ENCODE measurements around the gene ACKR2.
"Not testable (repeated sequence)": the region's sequence is repeated elsewhere in the genome, so short reads cannot be mapped to it uniquely, and the experiment has no call there.

The ACKR2 gene

DNA sequence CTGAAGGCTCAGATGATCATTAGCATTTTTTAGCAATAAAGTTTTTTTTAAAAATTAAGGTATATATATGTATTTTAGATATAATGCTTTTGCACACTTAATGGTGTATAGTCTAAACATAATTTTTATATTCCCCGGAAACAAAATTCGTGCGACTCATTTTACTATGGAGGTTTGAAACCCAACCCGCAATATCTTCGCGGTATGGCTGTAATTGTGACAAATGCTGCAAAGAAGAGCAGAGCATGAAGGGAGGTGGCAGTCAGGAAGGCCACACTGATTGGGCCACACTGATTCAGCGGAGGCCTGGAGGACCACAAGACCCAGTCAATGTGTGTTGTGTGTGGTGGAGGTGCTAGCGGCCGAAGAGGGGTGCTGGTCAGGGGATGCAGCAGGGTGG, 70.9 kb downstream of the ACKR2 start:
- H3K4me3 ChIP-seq (ENCODE audit: low read depth, low read length), result peak overlapping the region; percentile 60
- no peak for DNase-seq (ENCODE audit: low read depth)

DNA sequence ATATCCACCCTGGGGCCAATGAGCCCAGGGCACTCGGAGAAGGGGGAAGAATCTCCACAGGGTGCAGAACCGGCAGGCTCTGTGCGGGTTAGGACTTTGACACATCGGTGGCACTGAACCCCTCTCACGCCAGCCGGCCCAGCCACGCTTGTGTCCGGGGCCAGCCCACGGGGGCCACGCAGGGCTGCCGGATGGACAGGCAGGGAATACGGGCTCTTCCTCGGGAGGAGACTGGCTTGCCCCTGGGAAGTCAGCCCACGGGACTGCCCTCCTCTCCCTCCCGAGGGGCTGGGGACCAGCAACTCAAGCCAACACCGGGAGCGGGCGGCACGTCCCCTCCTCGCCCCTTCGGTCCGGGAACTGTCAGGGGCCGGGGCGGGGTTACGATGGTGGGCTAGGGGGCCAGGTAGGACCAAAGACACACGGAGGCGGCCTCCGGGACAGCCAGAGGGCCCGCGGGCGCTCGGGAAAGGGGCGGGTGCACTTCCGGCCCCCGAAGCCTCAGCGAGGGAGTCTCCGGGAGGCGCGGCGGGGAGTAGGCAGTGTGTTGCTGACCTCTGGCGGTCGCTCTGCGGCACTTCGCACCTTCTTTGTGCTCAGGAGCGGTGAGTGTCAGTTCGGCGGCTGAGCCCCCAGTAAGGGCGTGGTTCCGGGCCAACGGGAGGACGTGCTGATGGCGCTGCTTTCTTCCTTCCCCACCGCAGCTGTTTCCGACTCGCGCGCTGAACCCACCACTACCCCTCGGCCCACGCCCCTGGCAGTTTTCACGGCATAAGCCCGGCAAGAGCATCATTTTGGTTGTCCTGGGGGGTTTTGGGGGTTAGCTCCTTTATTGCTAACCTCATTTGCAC, 71.6 kb downstream of the ACKR2 start:
- H3K4me3 ChIP-seq (ENCODE audit: low read depth, low read length), result peak overlapping the region; percentile 60
- DNase-seq (ENCODE audit: low read depth), result peak; percentile 27

DNA sequence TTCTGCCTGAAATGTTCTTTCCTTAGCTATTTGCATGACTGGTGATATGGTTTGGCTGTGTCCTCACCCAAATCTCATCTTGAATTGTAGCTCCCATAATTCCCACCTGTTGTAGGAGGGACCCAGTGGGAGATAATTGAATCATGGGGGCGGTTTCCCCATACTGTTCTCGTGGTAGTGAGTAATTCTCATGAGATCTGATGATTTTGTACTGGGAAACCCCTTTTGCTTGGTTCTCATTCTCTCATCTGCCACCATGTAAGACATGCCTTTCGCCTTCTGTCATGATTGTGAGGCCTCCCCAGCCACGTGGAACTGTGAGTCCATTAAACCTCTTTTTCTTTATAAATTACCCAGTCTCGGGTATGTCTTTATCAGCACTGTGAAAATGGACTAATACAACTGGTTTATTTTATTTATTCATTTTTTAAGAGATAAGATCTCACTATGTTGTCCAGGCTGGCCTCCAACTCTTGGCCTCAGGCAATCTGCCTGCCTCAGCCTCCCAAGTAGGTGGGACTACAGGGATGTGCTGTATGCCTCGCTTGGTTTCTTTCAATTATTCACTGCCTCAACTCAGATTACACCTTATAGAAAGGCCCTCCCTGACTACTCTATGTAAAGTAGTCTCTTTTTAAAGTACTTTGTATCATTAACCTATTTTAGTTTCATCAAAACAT, 74.1 kb downstream of the ACKR2 start:
- DNase-seq (ENCODE audit: low read depth); H3K4me3 ChIP-seq (ENCODE audit: low read depth, low read length): not testable (repeated sequence)

DNA sequence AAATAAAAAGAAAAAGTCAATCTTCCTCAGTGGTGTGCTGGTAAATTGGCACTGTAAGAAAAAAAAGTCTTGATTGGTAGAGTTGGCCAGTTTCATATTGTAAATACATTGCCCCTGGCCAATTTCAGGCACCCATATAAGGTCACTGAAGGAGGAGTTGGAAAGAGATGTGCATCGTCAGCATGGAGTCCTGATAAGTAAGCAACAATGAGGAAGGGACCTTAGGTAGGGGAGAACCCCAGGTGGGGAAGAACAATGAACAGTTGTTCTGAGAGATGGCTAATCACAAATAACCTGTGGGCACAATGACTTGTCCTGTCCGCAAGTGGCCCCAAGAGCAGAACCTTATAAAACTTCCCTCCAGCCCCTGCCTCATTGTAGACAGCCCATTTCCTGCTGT, 75.1 kb downstream of the ACKR2 start:
- no peak for DNase-seq (ENCODE audit: low read depth)

DNA sequence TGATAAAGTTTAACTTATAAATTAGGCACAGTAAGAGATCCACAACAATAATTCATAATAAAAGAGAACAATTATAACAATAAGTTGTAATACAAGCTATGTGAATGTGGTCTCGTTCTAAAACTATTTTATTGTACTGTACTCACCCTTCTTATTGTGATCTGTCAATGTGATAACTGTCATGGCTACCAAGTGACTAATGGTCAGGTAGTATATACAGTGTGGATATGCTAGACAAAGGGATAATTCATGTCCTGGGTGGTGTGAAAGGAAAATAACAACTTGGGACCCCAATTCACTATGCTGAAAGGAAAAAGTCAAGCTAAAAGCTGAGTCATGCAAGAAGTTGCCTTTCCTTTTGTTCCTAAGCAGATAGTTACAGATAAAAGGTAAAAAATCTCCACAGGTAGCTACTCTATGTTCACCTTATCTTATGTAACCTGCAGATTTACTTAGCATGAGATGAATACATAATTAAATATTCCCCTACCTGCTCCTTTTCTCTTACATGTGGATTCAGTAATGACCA, 77.1 kb downstream of the ACKR2 start:
- DNase-seq (ENCODE audit: low read depth), result no peak
- no peak overlapping the region for H3K4me3 ChIP-seq (ENCODE audit: low read depth, low read length)

More for the DNA sequence above, 75.1 kb downstream of the ACKR2 start:
- H3K4me3 ChIP-seq (ENCODE audit: low read depth, low read length), result no peak overlapping the region

DNA sequence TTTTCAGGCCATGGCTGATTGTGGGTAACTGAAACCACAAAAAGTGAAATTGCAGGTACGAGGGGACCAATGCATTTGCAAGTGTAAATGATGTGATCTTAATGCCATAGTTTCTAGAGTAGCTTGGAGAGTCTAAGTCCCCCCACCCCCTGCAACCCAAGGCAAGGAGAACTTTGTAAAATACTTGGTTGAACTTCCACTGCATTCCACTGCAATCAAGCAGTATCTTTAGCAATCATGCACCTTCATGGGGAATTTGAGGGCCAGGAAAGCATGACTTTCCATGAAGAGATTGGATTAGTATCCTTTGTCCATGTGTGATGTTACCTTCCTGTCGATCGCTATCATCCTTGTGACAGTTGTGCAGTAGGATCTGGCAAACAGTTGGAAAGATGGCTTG, 77.8 kb downstream of the ACKR2 start:
- DNase-seq (ENCODE audit: low read depth), result no peak
- H3K4me3 ChIP-seq (ENCODE audit: low read depth, low read length), result no peak overlapping the region

DNA sequence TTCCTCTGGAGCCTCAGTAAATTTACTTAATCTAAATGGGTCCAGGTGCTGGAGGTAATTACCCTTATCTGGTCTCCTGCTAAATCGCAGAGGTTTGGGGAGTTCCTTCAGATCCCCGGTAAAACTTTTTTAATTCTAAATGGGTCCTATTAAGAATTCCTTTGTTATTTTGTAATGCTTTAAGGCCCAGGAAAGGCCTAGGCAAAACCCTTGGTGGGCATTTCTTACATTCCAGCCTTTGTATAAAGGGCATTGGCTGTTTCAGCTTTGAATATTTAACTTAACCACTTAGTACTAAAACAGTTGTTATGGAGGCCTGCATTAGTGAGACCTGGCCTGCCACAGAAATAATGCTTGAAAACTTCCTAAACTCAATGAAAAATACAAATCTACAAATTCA, 81.8 kb downstream of the ACKR2 start:
- DNase-seq (ENCODE audit: low read depth), result no peak
- H3K4me3 ChIP-seq (ENCODE audit: low read depth, low read length), result no peak overlapping the region

DNA sequence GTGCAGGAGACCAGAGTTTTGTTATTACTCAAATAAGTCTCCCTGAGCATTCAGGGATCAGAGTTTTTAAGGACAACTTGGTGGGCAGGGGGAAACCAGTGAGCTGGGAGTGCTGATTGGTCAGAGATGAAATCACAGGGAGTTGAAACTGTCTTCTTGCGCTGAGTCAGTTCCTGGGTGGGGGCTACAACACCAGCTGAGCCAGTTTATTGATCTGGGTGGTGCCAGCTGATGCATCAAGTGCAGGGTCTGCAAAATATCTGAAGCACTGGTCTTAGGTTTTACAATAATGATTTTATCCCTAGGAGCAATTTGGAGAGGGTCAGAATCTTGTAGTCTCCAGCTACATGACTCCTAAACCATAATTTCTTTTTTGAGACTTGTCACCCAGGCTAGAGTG, 82.9 kb downstream of the ACKR2 start:
- H3K4me3 ChIP-seq (ENCODE audit: low read depth, low read length), result no peak overlapping the region
- DNase-seq (ENCODE audit: low read depth), result peak; percentile 2

DNA sequence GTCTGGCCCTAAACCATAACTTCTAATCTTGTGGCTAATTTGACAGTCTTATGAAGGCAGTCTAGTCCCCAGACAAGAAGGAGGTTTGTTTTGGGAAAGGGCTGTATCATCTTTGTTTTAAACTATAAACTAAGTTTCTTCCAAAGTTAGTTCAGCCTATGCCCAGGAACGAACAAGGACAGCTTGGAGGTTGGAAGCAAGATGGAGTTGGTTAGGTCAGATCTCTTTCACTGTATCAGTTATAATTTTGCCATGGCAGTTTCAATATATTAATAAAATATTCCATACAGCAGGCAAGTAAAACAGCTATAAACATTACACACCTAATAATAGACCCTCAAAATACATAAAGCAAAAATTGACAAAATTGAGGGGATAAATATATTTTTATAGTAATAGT, 83.6 kb downstream of the ACKR2 start:
- no peak overlapping the region for H3K4me3 ChIP-seq (ENCODE audit: low read depth, low read length)
- no peak for DNase-seq (ENCODE audit: low read depth)

DNA sequence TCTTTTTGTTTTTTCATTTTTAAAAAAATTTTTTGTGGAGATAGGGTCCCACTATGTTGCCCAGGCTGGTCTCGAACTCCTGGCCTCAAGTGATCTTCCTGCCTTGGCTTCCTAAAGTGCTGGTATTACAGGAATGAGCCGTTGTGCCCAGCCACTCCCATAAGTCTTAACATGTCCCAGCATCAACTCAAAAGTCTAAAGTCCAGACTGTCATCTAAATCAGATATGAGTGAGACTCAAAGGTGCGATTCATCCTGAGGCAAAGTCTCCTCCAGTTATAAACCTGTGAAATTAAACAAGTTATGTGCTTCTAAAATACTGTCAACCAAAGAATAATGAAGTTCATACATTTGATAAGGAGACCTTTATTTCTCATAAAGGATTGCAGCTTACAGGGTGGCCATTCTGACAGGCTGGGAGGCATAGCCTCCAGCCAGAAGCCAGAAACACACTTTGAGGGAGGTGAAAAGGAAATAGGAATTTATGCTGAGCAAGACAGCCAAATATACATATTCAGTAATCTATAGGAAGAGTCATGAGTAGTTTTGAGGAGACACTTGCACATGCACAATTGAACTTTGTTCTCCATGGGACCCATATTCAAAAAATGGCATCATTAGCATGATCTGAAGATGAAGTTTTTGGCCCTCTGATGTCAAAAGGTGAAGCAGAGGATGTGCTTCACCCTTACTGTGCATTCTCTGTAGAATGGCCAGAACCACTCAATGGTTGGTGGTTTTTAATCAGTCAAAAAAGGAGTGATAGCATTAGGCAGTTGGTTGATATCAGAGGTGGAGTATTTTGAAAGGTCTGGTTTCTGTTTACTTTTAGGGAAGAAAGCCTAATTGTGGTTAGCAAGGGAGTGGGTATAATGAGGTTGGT, 85.7 kb downstream of the ACKR2 start:
- no peak for DNase-seq (ENCODE audit: low read depth)
- H3K4me3 ChIP-seq (ENCODE audit: low read depth, low read length), result no peak overlapping the region

DNA sequence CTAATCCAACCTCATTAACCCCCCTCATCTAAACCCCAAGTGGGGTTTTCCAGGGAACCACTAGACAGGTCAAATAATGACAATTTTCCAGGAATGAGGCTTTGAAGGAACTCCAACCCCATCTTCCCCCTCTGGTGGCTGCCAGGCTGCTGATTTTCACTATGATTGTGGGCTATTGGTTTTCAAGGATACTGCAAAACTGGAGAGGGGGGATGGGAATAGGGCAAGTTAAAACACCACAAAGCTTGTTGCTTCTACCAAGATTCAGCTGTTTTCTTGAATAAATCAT, 86.3 kb downstream of the ACKR2 start:
- H3K4me3 ChIP-seq (ENCODE audit: low read depth, low read length), result no peak overlapping the region
- no peak for DNase-seq (ENCODE audit: low read depth)

DNA sequence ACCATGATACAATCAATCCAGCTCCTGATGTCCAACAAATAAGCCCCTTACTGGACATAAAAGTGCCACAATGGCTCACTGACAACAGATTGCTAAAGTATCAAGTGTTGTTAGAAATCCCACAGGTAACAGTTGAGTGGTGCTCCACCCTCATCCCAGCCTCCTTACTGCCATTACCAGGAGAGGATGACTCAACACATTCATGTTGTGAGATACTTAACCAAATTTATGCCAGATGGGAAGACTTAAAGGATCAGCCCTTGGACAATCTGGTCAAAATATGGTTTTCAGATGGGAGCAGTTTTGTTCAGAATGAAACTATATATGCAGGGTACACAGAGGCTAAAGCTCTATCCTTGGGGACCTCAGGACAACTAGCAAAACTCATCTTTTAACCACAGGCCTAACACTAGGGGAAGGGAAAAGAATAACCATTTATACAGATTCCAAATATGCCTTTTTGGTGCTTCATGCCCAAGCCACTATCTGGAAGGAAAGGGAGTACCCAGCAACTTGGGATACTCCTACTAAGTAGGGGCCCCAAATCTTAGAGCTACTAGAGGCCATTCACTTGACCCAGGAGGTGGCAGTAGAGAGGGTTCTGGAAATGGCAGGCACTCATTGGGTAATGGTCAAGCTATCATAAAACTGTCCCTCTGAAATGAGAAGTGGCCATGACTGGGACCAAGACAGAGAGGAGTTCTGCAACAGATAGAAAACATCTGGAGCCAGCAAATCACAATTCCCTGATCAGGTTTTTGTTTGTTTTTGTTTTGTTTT, 89.8 kb downstream of the ACKR2 start:
- no peak for DNase-seq (ENCODE audit: low read depth)
- no peak overlapping the region for H3K4me3 ChIP-seq (ENCODE audit: low read depth, low read length)

DNA sequence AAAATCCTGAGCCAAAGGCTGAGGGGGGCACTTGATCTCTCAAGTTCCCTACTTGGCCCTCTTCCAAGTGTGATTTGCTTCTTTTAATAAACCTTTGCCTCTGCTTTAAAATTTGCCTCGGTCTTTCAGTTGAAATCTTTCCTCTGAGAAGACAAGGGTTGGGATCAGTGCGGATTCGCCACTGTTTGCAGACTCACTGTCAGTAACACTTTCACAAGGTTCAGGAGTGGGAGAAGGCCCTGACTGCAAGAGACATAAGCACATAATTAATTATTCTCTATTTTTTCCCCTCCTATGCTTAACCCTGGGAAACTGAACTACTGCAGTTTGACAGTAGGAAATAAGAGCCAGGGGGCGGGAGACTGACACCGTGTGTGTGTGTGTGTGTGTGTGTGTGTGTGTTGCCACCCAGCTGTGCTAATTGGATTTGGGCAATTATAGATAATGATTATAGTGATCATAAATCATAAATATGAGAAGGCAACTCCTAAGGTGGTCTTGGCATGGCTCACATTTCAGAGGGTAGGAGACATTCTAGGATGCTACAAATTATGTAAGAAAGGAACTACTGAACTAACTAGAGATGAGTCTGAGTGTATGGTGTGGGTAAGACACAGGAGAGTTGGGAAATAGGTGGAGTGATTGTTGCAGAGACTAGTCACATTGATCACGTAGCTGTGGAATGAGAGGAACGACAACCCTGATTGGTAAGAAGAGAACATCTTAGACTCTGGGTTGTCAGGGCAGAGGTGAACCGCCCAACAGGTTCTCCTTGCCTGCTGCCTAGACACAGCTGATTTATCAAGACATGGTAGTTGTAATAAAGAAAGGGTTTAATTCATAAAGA, 91.2 kb downstream of the ACKR2 start:
- H3K4me3 ChIP-seq (ENCODE audit: low read depth, low read length), result no peak overlapping the region
- DNase-seq (ENCODE audit: low read depth), result no peak

DNA sequence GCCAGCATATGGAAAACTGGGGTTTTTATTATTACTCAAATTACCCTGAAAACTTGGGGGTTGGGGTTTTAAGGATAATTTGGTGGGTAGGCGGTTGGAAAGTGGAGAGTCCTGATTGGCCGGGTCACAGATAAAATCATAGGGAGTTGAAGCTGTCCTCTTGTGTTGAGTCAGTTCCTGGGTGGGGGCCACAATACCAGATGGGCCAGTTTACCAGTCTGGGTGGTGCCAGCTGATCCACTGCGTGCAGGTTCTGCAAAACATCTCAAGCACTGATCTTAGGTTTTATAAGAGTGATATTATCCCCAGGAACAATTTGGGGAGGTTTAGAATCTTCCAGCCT, 91.8 kb downstream of the ACKR2 start:
- H3K4me3 ChIP-seq (ENCODE audit: low read depth, low read length), result no peak overlapping the region
- DNase-seq (ENCODE audit: low read depth), result no peak

DNA sequence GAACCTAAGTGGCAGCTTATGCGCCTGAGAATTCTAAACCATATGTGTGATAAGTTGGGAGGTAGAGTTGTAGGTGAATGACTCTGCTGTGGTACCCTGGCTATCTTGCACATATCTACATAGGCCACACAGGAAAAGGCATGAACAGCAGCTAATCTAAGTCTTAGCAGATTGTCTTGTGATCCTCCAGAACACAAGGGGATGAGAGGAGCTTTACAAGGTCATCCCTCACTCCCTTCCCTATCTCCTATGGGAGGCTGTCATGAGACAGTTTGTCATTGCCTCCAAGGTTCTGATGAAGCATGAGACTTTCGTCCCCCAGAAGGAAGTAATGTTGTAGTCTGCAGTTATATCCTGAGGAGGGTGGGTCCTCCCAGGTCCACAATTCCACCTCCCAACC, 93.0 kb downstream of the ACKR2 start:
- DNase-seq (ENCODE audit: low read depth), result no peak
- H3K4me3 ChIP-seq (ENCODE audit: low read depth, low read length), result no peak overlapping the region

DNA sequence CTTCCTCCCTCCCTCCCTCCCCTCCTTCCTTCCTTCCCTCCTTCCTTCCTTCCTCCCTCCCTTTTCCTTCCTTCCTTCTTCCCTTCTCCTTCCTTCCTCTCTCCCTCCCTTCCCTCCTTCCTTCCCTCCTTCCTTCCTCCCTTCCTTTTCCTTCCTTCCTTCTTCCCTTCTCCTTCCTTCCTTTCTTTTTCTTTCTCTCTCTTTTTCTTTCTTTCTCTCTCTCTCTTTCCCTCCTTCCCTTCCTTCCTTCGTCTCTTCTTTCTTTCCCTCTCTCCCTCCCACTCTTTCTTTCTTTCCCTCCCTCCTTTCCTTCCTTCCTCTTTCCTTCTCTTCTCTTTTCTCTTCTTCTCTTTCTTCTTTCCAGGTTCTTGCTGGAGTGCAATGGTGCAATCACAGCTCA, 94.8 kb downstream of the ACKR2 start:
- DNase-seq (ENCODE audit: low read depth), result no peak
- no peak overlapping the region for H3K4me3 ChIP-seq (ENCODE audit: low read depth, low read length)

DNA sequence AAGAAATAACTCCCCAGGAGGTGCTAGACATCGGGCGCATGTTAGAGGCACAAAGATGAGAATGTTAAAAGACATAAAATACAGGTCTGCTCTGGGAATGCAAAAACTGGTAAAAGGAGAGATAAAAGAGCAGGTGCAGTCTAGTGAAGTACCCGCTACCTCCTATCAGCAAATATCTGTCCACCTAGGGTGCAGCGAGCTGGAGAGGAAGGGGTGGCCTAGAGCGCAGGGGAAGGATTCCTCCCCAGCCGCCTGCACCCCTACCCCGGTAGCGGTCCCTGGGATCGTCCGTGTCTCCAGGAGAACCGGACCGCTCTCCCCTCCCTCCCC, 96.5 kb downstream of the ACKR2 start:
- DNase-seq (ENCODE audit: low read depth), result no peak
- peak overlapping the region; percentile 48 for H3K4me3 ChIP-seq (ENCODE audit: low read depth, low read length)

DNA sequence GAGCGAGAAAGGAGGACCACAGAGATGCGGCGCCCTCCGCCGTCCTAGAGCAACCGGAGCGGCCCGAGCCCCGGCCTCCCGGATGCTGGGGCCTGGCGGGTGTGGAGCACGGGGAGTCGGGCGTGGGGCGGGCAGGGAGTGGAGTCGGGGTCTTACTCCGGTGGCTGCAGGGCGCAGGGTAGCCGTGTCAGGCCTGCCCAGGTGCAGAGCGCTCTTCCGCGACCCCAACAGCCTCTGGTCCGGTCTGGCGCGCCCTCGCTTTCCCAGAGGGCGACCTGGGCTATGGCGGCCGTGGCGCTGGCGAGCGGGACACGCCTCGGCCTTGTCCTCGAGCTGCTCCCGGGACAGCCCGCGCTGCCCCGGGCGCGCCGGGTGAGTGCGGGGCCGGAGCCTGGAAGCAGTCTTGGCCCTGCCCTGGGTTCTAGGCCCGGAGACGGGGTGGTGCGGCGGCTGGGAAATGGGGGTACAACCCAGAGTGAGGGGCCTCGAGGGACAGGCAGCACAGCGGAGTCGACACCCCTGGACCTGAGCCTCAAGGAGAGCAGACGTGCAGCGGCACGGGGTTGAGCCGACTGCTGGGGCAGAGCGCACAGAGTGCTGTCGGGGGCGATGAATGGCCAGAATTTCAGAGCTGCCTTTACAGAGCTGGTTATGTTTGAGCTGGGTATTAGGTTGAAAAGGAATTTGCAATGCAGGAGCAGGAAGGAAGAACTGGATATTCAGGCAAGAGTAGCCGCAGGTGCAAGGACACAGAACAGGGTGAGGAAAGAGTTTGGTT, 97.0 kb downstream of the ACKR2 start, which contains the start of gene ZNF662:
TSS of gene ZNF662 (plus strand) at position 73 of the 778 bp plus-strand sequence. CDS start 1,973 bp downstream, outside the sequence.
- H3K4me3 ChIP-seq (ENCODE audit: low read depth, low read length), result peak within 1 kb of the TSS; percentile 48
- DNase-seq (ENCODE audit: low read depth), result no peak

Measured in skeletal muscle cell (primary cell).